ENCODE data around the gene DAGLA. TPM values are rescaled to one million over a fixed set of nuclear protein-coding genes. Genes with fewer than 3 reads are reported as not detected.

Gene DAGLA
- total RNA-seq, 4 donors from 2014 or later, result 11.9 to 31.4 (median 17.0) TPM

DNA sequence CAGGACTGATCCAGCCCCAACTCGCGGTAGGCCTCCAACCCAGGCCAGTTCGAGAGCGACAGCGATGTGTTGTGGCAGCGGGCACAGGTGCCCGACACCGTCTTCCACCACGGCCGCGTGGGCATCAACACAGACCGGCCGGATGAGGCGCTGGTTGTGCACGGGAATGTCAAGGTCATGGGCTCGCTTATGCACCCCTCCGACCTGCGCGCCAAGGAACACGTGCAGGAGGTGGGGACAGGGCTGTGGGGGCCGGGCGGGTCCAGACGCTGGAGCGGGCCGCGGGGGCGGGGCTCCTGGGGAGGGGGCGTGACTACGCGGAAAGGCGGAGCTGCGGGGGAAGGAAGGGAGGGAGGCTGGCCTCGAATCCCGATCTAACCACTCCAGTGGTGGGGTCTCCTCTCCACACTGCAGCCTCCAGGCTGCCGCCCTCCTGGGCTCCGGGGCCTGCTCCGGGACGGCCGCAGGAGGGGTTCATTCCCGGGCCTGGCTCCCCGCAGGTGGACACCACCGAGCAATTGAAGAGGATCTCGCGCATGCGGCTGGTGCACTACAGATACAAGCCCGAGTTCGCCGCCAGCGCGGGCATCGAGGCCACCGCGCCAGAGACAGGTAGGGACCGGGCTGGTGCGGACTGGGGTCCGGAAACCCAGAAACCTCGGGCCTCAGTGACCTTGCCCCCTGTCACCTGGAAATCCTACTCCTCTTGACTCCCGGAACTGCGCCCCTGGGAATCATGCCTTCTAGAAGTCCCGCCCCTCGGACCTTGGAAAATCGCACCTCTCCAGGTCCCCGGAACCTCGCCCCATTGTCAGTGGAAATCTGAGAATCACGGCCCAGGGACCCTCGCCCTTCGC lies 97.3 kb downstream of the DAGLA start:
- 65% methylated on average over 41 of the region's 67 CpGs; no CpG with 5 or more reads in 1 of the 2 donors for WGBS, 2 donors (ENCODE audit: low coverage in 1 of 2)
- Histone ChIP-seq H3K4me1 (peaks cover 0 to 7% (median 0%) of the 10 kb centered on the region in 4 donors), H3K4me3 (peak overlapping the region in 2 of 4 donors; percentile 4 to 26), H3K36me3 (no peaks in the 10 kb centered on the region), H3K27ac (no peak overlapping the region), H3K9me3 (no peaks in the 10 kb centered on the region), H3K27me3 (no peaks in the 10 kb centered on the region)
- in situ Hi-C loops (cut with MboI; ENCODE audit: low pct_ligation_motif_present in 1 of 4, low pct_unique_long_range_greater_than_20kb in 1 of 4, low sequenced_read_pairs in 3 of 4) (loop anchor here in 2 of 4 donors (25.0 kb wide), 1 partner anchor 335 kb away; the partner anchor contains the start of gene INCENP (in 2 of the 2)), intact Hi-C loops (cut with DNase I; ENCODE audit: low total_unique reads) (no loop called here)
- DNase-seq, result peak; percentile 53
- TF ChIP-seq POLR2A (IDR thresholded peaks at IDR 0.05), result no peak

DNA sequence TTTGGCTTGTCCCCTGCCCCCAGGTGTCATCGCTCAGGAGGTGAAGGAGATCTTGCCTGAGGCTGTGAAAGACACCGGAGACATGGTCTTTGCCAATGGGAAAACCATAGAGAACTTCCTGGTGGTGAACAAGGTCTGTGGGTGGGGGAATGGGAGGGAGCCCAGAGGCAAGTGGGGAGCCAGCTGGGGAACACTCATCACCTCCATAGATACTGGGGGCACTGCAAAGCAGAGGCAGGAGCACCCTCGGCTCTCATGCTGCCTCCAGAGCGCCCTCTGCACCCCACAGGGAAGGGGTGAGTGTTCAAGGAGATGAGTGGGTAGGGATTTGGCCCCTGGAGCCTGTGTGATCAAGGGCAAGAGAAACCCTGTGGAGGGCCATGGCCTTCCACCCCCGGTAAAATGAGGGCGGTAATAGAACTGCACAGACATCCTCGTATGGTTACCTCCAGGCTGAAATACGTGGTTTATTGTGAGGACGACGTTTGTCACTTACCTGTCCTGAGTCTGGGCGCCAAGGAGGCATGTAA lies 98.2 kb downstream of the DAGLA start:
- Histone ChIP-seq H3K36me3 (no peaks in the 10 kb centered on the region), H3K27ac (no peak overlapping the region), H3K4me3 (no peak overlapping the region), H3K27me3 (no peaks in the 10 kb centered on the region), H3K9me3 (no peaks in the 10 kb centered on the region), H3K4me1 (peaks cover 0 to 7% (median 0%) of the 10 kb centered on the region in 4 donors)
- in situ Hi-C loops (cut with MboI; ENCODE audit: low pct_ligation_motif_present in 1 of 4, low pct_unique_long_range_greater_than_20kb in 1 of 4, low sequenced_read_pairs in 3 of 4) (loop anchor here in 2 of 4 donors (25.0 kb wide), 1 partner anchor 334 kb away; the partner anchor contains the start of gene INCENP (in 2 of the 2)), intact Hi-C loops (cut with DNase I; ENCODE audit: low total_unique reads) (no loop called here)
- no peak for DNase-seq
- 81% methylated on average over 11 of the region's 11 CpGs; no CpG with 5 or more reads in 1 of the 2 donors for WGBS, 2 donors (ENCODE audit: low coverage in 1 of 2)
- TF ChIP-seq, protein P1, sequence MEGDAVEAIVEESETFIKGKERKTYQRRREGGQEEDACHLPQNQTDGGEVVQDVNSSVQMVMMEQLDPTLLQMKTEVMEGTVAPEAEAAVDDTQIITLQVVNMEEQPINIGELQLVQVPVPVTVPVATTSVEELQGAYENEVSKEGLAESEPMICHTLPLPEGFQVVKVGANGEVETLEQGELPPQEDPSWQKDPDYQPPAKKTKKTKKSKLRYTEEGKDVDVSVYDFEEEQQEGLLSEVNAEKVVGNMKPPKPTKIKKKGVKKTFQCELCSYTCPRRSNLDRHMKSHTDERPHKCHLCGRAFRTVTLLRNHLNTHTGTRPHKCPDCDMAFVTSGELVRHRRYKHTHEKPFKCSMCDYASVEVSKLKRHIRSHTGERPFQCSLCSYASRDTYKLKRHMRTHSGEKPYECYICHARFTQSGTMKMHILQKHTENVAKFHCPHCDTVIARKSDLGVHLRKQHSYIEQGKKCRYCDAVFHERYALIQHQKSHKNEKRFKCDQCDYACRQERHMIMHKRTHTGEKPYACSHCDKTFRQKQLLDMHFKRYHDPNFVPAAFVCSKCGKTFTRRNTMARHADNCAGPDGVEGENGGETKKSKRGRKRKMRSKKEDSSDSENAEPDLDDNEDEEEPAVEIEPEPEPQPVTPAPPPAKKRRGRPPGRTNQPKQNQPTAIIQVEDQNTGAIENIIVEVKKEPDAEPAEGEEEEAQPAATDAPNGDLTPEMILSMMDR (IDR thresholded peaks at IDR 0.05), result no peak
- TF ChIP-seq POLR2A (IDR thresholded peaks at IDR 0.05) (no peak), EP300 (IDR thresholded peaks at IDR 0.05; ENCODE audit: low read depth) (no peak), POLR2AphosphoS5 (IDR thresholded peaks at IDR 0.05) (no peak)

GRCh38 chr11:61778920-61779650 lies 98.9 kb downstream of the DAGLA start:
- Histone ChIP-seq H3K27me3 (no peaks in the 10 kb centered on the region), H3K9me3 (no peaks in the 10 kb centered on the region), H3K4me1 (peaks cover 0 to 7% (median 0%) of the 10 kb centered on the region in 4 donors), H3K36me3 (no peaks in the 10 kb centered on the region), H3K27ac (no peak overlapping the region), H3K4me3 (no peak overlapping the region)
- intact Hi-C loops (cut with DNase I; ENCODE audit: low total_unique reads) (no loop called here), in situ Hi-C loops (cut with MboI; ENCODE audit: low pct_ligation_motif_present in 1 of 4, low pct_unique_long_range_greater_than_20kb in 1 of 4, low sequenced_read_pairs in 3 of 4) (loop anchor here in 2 of 4 donors (25.0 kb wide), 1 partner anchor 333 kb away; the partner anchor contains the start of gene INCENP (in 2 of the 2))
- TF ChIP-seq EP300 (IDR thresholded peaks at IDR 0.05; ENCODE audit: low read depth) (no peak), POLR2A (IDR thresholded peaks at IDR 0.05) (no peak), POLR2AphosphoS5 (IDR thresholded peaks at IDR 0.05) (no peak)
- TF ChIP-seq, protein P1 (IDR thresholded peaks at IDR 0.05), result no peak
- WGBS, 2 donors (ENCODE audit: low coverage in 1 of 2), result 91 to 93% methylated on average over 4 to 24 of the region's 24 CpGs
- no peak for DNase-seq

- Histone ChIP-seq H3K36me3 (no peaks in the 10 kb centered on the region), H3K4me3 (no peak overlapping the region), H3K9me3 (no peaks in the 10 kb centered on the region), H3K4me1 (peaks cover 0 to 7% (median 0%) of the 10 kb centered on the region in 4 donors), H3K27me3 (no peaks in the 10 kb centered on the region), H3K27ac (no peak overlapping the region)
- intact Hi-C loops (cut with DNase I; ENCODE audit: low total_unique reads) (no loop called here), in situ Hi-C loops (cut with MboI; ENCODE audit: low pct_ligation_motif_present in 1 of 4, low pct_unique_long_range_greater_than_20kb in 1 of 4, low sequenced_read_pairs in 3 of 4) (loop anchor here in 2 of 4 donors (25.0 kb wide), 1 partner anchor 332 kb away; the partner anchor contains the start of gene INCENP (in 2 of the 2))
- DNase-seq, result no peak
- no peak for TF ChIP-seq POLR2A (IDR thresholded peaks at IDR 0.05)
- TF ChIP-seq, protein P1 (IDR thresholded peaks at IDR 0.05), result no peak
- TF ChIP-seq POLR2AphosphoS5 (IDR thresholded peaks at IDR 0.05), result no peak
- no peak for TF ChIP-seq EP300 (IDR thresholded peaks at IDR 0.05; ENCODE audit: low read depth)
- 76 to 85% methylated on average over 4 to 14 of the region's 14 CpGs for WGBS, 2 donors (ENCODE audit: low coverage in 1 of 2)
These were observed 99.7 kb downstream of the DAGLA start for GRCh38 chr11:61779666-61780525.
